Lower leg skin (tissue), 4 donors: ENCODE measurements around the gene CCDC34. TPM values are rescaled to one million over a fixed set of nuclear protein-coding genes. Genes with fewer than 3 reads are reported as not detected.

Source experiments
- DNase-seq, 2 donors: peaks; one replicate each; pipeline ENCODE4 v3.0.0-alpha.2; 2019; ENCODE audit warnings: low spot score in 2 of 2
- H3K4me3 ChIP-seq: fragments of 200-600 bp; sonication (generic); 2 replicates; pipeline ENCODE4 v1.5.1; 2017; ENCODE audit warnings: mild to moderate bottlenecking, low read depth; ENCODE audit not compliant: poor library complexity, severe bottlenecking
- POLR2A ChIP-seq, 2 donors: fragments of 450-650 bp; IDR thresholded peaks; one replicate each; pipeline ENCODE4 v1.6.1; 2016 to 2017; ENCODE audit warnings: antibody characterized with exemption in 2 of 2, mild to moderate bottlenecking in 1 of 2, moderate library complexity in 1 of 2
- WGBS, 2 donors: methylation state at CpG; one replicate each; pipeline ENCODE4 v1.1.5; 2018; 5-methylcytosine and 5-hydroxymethylcytosine counted together
- intact Hi-C: fragments of 100-400 bp; cut with DNase I; formaldehyde crosslinking; loops from one replicate; pipeline ENCODE4 v1.15.0; 2023; ENCODE audit warnings: low total_unique reads
- total RNA-seq, 4 donors: library from RNA; depleted of rRNA; stranded (reverse); fragments of >200 nt; gene quantifications; one replicate each; pipeline ENCODE4 v1.1.0, GENCODE V29; 2016
- TF ChIP-seq, protein P1 (sequence below), 3 donors: fragments of 450-650 bp; IDR thresholded peaks; one replicate each; pipeline ENCODE4 v1.5.1; 2016; ENCODE audit warnings: antibody characterized with exemption in 3 of 3, mild to moderate bottlenecking in 3 of 3, moderate library complexity in 2 of 3

CCDC34 gene
- total RNA-seq, 4 donors from 2014 or later: 3.2 to 5.9 (median 4.6) TPM

DNA sequence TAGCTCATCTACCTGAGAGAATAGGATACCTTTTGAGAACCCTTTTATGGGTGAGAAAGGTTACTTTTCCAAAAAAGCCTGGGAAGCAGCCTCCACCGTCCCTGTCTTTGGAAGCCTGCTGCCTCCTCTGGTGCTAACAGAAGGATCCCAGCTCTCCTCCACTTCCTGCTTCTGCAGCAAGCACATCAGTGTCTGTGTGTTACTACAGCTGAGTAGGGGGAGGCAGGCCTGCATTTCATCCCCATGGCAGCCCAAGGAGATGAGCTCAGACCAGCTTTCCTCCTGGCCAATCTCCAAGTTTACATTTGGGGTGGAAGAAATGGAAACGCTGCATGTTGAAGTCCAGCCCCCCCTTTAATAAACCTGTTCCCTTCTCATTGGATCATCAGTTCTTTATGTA is 7.4 kb upstream of the CCDC34 start:
- TF ChIP-seq, protein P1, sequence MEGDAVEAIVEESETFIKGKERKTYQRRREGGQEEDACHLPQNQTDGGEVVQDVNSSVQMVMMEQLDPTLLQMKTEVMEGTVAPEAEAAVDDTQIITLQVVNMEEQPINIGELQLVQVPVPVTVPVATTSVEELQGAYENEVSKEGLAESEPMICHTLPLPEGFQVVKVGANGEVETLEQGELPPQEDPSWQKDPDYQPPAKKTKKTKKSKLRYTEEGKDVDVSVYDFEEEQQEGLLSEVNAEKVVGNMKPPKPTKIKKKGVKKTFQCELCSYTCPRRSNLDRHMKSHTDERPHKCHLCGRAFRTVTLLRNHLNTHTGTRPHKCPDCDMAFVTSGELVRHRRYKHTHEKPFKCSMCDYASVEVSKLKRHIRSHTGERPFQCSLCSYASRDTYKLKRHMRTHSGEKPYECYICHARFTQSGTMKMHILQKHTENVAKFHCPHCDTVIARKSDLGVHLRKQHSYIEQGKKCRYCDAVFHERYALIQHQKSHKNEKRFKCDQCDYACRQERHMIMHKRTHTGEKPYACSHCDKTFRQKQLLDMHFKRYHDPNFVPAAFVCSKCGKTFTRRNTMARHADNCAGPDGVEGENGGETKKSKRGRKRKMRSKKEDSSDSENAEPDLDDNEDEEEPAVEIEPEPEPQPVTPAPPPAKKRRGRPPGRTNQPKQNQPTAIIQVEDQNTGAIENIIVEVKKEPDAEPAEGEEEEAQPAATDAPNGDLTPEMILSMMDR (IDR thresholded peaks at IDR 0.05): no peak
- no peak for TF ChIP-seq POLR2A (IDR thresholded peaks at IDR 0.05)
- H3K4me3 ChIP-seq: no peak overlapping the region
- 49 to 69% methylated on average over 2 of the region's 2 CpGs for WGBS, 2 donors
- intact Hi-C loops: no loop called here
- no peak for DNase-seq

DNA sequence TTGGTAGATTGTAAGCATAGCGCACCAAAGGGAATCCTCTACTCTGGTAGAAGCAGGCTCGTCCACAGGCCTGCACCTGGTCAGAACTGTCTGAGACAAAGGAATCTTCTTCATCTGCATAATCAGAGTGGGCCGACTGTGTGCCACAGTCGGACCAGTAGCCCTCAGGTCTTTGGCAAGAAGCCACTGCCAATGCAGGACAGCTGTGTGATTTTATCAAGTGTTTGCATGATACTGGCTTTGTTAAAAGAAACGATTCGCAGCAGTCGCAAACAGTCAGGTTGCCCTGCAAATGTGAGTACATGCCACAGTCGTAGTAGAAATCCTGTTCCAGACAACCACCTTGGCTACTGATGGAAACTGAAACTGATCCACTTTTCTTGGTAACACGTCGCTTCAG is 4.9 kb upstream of the CCDC34 start:
- intact Hi-C loops: no loop called here
- no peak overlapping the region for H3K4me3 ChIP-seq
- TF ChIP-seq, protein P1 (IDR thresholded peaks at IDR 0.05): no peak
- TF ChIP-seq POLR2A (IDR thresholded peaks at IDR 0.05): no peak
- DNase-seq: no peak
- whole genome bisulfite sequencing, 2 donors: 88 to 89% methylated on average over 10 of the region's 10 CpGs

DNA sequence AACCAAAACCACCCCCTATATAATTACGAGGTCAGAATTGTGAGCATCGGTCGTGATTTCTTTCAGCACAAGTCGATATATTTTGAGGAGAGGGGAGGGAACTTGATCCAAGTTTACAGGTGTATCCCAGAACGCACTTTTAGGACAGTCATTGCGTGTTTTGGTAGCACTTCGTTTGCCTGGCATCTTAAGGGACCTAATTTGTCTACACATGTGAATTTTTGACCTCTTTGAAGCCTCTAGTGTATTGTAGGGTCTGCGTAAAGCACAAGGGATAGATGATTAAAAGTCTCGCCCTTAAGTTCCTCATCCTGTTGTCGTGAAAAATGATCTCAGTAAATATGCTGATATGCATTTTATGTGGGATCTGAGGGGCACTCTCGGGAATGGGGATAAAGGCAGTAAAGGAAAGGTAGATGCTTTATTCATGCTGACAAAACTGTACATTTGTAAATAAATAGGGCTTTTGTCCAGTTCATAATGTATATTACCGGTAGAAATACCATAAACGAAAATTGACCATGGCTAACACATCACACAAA is 632 bp upstream of the CCDC34 start:
- DNase-seq: no peak
- 25 to 34% methylated on average over 13 of the region's 13 CpGs for WGBS, 2 donors
- intact Hi-C loops: no loop called here
- peak overlapping the region; percentile 73 for H3K4me3 ChIP-seq
- TF ChIP-seq, protein P1 (IDR thresholded peaks at IDR 0.05): no peak
- TF ChIP-seq POLR2A (IDR thresholded peaks at IDR 0.05): no peak

DNA sequence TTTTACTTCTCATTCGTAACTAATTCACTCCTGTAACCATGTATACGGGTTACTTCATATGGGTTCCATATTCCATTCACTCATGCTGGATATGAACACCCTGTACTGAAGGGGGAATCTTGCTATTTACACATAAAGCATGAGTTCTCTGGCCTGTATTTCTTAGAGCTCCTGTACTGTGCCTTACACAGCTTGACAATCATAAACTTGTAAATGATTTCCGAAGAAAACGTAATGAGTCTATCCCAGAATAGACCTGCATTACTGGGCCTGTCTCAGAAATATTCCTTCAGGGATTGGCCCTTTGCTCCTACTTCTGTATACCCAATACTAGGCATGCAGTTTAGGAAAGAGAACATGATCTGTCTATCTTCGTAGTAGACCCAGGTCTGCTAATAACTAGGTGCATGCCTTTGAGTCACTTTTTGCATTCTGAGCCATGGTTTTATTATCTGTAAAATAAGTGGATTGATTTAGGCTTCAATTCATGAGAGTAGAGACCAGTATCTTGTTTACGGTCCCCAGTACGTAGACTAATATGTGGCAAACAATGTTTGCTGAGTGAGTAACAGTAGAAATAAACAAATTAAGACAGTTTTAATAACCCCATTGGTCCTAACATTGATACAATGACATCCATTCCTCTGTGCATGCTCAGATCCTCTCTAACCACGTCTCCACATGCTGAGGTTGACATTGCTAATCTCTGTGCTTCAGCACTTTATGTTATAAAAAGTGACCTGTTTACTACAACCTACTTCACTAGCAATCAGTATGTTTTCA is 1.2 kb downstream of the CCDC34 start:
- no peak overlapping the region for H3K4me3 ChIP-seq
- intact Hi-C loops: no loop called here
- WGBS, 2 donors: 59 to 69% methylated on average over 8 of the region's 8 CpGs
- TF ChIP-seq POLR2A (IDR thresholded peaks at IDR 0.05): no peak
- TF ChIP-seq, protein P1 (IDR thresholded peaks at IDR 0.05): no peak
- DNase-seq: no peak

DNA sequence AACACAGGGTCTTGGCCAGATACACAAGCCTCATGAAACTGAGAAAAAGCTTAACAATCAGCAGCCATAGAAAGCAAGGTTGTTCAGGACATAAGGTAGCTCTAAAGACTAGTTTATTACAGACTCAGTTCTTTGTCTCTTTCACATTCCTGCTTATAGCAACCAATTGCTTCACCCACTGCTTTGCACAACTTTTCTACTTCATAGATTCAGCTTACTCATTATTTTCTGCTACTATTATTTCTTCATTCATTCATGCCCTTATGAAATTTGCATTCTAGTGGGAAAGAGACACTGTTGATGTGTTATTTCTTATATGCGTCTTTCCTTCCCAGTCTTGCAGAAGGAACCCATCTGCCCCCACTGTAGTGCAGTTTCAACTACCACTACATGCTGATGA is 4.7 kb downstream of the CCDC34 start:
- 86 to 97% methylated on average over 1 of the region's 1 CpG for WGBS, 2 donors
- H3K4me3 ChIP-seq: no peak overlapping the region
- intact Hi-C loops: no loop called here
- DNase-seq: no peak
- no peak for TF ChIP-seq POLR2A (IDR thresholded peaks at IDR 0.05)
- TF ChIP-seq, protein P1 (IDR thresholded peaks at IDR 0.05): no peak
